ENCODE measurements around the gene RIMS1.
"Not testable (repeated sequence)": the region's sequence is repeated elsewhere in the genome, so short reads cannot be mapped to it uniquely, and the experiment has no call there.

RIMS1 gene

DNA sequence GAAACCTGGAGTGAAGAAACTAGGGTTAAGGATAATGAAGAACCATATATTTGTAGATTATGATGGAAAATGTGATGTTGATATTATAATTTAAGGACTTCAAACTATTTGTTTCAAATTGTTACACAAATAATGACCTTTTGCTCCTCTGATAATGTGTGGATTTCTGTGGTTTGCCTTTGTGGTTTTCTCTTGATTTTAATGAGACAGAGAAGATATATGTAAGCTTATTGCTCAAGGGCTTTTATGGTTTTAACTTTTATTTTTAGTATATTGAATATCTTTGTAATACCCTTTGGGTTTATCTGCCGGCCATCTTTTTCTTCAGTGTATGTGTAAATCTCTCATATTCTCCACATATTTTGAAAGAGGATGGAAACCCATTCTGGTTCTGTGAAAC is 362.3 kb downstream of the RIMS1 start:
- DNase-seq: no peak

GRCh38 chr6:72250664-72251063 is 364.3 kb downstream of the RIMS1 start:
- DNase-seq: no peak

DNA sequence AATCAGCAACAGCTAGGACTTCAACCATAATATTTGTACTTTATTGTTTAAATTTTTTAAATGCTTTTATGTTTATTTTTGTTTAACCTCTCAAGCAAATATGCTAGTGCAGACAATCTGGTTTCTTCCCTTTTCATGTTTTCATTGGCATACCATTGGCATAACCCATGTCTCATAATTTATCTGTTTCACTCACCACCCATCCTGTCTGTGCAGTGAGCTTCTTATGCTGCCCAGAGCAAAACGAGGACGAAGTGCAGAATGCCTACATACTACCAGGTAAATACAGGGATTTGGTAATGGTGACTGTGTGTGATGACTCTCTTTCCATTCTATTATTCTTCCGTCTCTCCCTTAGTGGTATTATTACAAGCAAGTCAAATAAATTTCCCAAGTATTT is 374.1 kb downstream of the RIMS1 start:
- DNase-seq: no peak

- DNase-seq: no peak
Observed at GRCh38 chr6:72261554-72261953, 375.2 kb downstream of the RIMS1 start.

DNA sequence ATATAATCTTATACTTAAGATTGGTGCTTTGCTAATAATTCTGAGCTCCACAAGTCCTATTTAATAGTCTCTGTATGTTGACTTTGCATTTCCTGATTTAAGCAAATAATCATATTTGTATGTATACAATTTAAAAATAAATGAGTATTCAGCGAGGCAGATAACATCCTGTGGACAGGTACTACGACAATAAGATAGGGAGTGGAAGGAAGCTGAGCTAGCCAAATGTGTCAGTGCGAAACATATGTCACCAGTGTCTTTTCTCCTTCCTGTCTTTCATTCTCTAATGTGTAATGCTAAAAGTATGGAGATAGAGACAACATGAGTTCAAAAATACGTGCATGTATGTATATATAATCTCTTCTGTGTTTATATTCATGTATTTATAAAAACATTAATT is 375.9 kb downstream of the RIMS1 start:
- DNase-seq: no peak

- DNase-seq: no peak
Observed at GRCh38 chr6:72267470-72267869, 381.1 kb downstream of the RIMS1 start.

DNA sequence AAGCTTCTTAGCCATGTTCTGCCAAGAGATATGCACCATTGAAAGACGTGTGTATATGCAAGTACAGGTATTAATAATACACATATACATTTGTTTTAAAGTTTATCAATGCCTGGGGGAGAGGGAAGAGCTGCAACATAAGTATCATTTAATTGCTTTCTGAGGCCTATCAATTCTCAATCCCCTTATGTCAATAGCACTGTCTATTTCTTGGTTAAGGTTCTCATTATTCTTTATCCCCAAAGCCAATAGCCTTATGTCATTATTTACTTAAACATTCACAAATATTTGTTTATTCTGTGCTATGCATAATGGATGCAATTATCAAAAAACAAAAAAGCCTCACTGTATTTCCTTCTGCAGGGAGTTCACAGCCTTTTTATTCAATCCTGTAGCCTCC is 385.2 kb downstream of the RIMS1 start:
- DNase-seq: no peak

GRCh38 chr6:72272958-72273357 is 386.6 kb downstream of the RIMS1 start:
- DNase-seq: no peak

- no peak for DNase-seq
Observed at GRCh38 chr6:72275888-72276287, 389.5 kb downstream of the RIMS1 start.

GRCh38 chr6:72282201-72282600 is 395.9 kb downstream of the RIMS1 start:
- DNase-seq: no peak

GRCh38 chr6:72283571-72283970 is 397.2 kb downstream of the RIMS1 start:
- DNase-seq: no peak

DNA sequence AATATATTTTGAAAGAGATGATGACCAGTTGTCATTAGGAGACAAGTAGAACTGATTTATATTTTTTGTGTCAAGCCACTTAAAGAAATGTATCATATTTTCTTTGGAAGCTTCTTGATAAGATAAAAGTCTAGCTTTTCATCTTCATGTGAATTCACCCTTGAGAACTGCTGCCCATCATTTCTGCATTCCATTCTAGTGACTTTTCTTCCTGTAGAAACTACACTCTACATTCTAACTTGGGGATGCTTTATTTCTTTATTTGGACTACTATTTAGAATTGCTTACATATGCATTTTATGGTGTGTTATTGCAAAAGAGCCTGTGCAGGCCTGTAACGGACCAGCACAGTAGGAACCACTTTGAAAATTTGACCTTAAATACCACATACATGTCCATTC is 400.6 kb downstream of the RIMS1 start:
- DNase-seq: no peak

DNA sequence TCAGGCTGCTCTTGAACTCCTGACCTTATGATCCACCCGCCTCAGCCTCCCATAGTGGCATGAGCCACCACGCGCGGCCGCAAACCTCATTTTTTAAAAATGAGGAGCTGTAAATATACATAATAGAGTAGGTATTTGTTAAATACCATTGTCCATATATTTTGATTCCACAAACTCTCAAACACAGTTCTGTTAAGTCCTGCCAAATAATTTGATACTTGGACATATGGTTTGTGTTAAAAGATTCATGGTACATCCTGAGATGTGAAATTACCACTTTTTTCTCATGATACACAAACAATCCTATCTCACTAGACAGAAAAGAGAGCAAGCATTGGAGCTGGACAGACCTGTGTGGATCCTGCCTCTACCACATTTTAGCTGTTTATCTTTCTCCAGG is 401.5 kb downstream of the RIMS1 start:
- DNase-seq: no peak

GRCh38 chr6:72288592-72288991 is 402.2 kb downstream of the RIMS1 start:
- no peak for DNase-seq

- no peak for DNase-seq
Observed at GRCh38 chr6:72290620-72291019, 404.3 kb downstream of the RIMS1 start.

DNA sequence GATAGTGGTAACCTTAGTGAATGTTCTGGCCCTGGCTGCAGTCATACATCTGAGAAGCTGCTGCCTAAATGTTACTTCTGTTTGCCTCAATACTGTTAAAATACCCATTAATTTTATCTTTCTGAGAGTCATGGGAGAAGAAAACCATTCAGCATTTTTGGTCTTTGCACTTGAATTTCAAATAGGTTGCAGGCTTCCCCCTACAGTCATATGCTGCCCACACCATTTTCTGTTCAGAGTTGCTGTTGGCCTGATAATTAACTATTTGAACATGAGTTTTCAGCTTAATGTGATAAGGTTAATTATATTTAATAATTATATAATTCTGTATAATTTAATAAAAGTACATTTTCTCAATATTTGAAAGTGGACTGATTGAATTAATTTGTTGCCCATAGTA is 410.0 kb downstream of the RIMS1 start:
- DNase-seq: no peak

DNA sequence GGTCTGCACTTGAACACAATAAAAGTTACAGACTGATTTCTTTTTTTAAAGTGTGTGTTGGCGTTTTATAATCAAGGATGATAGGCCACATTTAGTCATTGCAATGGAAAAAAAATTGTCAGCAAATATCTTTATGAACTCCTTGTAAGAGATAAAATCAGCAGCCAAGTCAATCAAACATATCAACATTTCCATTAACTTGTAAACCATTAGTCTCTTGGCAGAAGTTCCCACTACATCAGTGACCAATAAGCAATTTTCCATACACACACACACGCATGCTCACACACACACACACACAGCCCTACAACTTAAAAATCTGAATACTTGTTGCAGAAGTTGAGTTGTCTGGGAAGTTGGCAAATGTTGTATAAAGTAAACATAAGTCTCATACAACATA is 419.6 kb downstream of the RIMS1 start:
- no peak for DNase-seq

DNA sequence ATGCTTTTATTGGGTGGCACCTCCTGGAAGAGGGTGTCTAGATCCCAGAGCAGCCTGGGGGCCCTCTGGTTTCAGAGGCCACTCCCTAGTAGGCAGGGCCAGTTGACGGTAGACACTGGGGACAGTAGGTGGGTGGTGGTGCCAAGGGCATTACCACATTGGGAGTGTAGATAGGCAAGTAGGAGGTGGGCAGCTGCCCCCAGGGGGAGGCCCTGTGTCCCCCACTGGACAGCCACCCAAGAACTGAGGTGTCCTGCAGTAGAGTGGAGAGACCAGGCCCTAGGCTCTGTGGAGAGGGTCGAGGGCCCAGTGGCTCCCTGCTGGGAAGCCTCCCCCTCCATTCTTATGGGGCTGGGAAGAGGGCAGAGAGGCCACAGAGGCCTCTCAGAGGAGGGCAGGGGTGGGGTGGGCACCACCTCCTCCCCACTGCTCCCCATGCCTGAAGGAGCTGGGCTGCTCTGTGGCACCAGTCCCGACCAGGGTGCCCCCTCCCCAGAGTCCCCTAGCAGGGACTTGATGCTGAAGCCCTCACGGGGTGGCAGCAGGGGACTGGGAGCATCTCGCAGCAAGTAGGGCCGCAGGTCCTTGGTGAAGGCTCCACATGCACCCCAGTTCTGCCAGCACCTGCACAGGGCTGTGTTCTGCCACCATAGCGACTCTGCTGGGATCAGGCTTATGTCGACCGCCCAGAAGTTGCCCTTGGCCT is 430.5 kb downstream of the RIMS1 start:
- no peak for DNase-seq

GRCh38 chr6:72321788-72322187 is 435.4 kb downstream of the RIMS1 start:
- no peak for DNase-seq

- DNase-seq: no peak
Observed at GRCh38 chr6:72322771-72323170, 436.4 kb downstream of the RIMS1 start.

DNA sequence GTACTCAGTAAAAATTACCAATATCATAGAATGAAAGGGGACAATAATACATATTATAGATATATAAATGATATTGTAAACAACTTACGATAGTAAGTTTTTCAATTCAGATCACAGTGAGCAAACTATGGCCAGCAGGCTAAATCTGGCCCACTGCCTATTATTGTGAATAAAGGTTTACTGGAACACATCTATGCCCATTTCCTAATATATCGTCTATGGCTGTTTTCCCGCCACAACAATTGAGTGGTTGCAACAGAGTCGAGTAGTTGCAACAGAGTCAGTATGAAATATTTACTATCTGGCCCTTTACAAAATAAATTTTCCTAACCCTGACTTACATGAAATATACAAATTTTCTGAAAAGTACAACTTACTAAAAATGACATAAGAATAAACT is 438.2 kb downstream of the RIMS1 start:
- no peak for DNase-seq

- no peak for DNase-seq
Observed at GRCh38 chr6:72328775-72329174, 442.4 kb downstream of the RIMS1 start.

GRCh38 chr6:72335203-72335602 is 448.9 kb downstream of the RIMS1 start:
- DNase-seq: not testable (repeated sequence)

GRCh38 chr6:72348926-72349325 is 462.6 kb downstream of the RIMS1 start:
- no peak for DNase-seq

DNA sequence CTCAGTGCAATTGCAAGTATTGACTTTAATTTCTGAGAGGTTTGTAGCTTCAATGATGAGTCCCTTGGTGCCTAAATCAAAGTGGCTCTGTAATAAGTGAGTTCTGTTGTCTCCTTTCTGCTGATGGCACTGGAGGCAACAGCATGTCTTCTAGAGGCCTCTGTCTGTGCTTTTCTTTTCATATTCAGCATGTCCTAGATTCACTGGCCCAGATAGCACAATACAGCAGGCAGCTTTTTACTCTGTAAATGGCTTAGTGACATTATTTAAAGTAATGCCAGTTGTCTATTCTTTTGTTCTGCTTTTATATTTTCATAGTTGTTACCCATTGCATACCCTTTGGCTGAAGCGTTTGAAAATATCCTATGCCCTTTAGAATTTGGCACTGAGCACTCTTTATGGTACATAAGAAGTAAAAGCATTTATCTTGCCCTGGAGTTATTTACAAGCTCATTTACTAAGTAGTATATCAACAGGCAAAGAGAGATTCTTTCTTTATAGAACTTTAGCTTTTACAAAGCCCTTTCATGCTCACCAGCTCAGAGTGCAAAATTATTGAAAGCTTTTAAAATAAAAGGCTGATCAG is 464.0 kb downstream of the RIMS1 start:
- DNase-seq: no peak

Measured in cerebellar nuclear complex (tissue), 1 donor.